HG03025 (cell line): ENCODE data around the gene FFAR1.

Experiments
- ATAC-seq: cut with Tn5 transposase; IDR thresholded peaks from one replicate; pipeline ENCODE4 v1.9.1; 2021; ENCODE audit warnings: mild to moderate bottlenecking, moderate library complexity; ENCODE audit not compliant: unreplicated experiment, low FRiP score

FFAR1 gene

DNA sequence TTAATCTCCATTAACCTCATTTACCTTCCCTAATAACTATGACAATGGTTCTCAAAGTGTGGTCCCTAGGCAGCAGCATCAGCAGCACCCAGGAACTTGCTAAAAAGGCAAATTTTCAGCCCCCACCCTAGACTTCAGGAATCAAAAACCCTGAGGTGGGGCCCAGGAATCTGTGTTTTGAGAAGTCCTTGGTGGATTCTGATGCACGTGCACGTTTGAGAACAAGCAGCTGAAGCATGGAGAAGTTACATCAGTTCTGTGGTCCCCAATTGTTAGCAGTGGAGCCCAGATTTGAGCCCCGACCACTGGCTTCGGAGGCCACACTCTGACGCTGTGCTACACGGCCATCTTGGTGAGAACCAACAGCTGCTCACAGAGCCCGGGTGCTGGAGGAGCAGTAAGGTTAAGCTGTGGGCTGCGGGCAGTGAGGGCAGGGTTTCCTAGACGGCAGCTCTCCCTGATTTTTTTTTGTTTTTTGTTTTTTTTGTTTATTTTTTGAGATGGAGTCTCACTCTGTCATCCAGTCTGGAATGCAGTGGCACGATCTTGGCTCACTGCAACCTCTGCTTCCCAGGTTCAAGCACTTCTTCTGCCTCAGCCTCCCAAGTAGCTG is 32.7 kb upstream of the FFAR1 start:
- ATAC-seq: no peak

DNA sequence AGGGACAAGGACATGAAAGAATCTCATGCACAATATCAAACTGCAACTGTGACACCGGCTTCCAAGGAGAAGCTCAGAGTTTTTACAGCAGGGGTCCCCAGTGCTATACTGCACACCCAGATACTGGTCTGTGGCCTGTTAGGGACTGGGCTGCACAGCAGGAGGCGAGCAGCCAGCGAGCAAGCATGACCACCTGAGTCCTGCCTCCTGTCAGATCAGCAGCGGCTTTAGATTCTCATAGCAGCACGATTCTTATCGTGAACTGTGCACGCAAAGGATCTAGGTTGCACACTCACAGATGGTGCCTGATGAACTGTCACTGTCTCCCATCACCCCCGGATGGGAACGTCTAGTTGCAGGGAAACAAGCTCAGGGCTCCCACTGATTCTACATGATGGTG is 31.8 kb upstream of the FFAR1 start:
- ATAC-seq: no peak

DNA sequence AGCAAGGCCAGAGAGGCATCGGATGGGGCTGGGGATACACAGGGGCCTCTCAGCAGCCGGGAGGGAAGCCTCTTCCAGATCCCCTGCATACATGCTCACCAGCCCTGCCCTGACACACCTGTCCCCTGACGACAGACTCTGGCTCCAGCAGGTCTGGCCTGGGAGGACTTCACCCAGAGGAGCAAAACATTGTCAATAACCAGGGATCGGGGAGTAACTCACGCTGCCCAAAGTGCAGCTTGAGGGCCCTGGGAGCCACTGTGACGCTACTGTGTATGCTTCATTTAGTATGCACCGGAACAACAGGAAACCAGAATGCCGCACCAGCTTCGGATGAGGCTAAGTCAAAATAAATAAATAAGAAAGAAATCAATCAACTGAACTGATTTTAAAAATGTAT is 31.1 kb upstream of the FFAR1 start:
- no peak for ATAC-seq

DNA sequence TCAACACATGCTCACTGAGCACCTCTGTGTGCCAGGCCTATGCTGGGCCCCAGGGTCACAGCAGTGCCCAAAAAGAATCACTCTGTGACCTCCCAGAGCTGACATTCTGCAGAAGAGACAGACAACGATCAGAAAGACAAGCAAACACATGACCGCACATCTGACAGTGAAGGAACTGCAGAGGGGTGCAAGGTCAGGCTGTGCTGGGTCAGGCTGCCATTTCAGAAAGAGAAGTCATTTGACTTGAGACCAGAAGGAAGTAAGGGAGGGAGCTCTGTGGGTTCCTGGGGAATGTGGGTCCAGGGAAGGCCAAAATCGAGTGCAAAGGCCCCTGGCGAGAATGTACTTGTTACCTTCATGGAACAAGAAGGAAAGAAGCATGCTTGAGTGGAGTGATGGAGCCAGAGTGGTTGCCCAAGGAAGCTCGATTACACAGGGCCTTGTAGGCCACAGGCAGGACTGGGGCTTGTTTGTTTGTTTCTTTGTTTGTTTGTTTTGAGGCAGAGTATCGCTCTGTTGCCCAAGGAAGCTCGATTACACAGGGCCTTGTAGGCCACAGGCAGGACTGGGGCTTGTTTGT is 30.1 kb upstream of the FFAR1 start:
- no peak for ATAC-seq

DNA sequence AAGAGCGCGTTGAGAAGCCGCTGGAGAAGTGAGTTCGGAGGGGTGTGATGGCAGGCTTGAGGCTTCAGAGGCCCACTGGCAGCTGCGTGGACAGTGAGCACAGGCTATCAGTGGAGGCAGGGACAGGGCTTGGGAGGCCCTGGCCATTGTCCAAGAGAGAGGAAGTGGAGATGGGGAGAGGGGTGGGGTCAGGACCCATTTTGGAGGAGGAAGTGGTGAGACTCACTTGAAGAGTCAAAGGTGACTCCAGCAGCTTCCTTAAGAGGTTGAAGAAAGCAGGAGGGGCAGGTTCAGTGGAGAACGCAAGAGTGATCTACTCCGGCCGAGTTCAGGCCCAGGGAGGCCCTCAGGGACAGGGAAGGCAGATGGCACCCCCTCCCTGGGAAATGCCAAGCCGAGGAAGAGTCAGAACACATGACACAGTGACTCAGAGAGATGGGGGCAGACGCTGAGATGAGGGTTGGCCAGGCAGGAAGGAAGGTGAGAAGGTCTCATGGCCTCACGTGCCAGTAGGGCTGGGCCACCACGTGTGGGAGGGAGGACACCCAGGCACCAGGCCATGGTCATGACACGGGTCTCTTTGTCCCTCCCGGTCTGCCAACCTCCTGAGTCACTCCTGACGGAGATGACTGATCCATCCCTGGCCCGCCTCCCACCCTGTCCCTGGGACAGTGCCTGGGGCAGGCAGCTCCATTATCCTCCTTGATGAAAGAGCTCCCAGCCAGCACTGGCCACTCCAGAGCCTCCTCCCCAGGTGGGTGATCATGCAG is 28.8 kb upstream of the FFAR1 start:
- no peak for ATAC-seq

DNA sequence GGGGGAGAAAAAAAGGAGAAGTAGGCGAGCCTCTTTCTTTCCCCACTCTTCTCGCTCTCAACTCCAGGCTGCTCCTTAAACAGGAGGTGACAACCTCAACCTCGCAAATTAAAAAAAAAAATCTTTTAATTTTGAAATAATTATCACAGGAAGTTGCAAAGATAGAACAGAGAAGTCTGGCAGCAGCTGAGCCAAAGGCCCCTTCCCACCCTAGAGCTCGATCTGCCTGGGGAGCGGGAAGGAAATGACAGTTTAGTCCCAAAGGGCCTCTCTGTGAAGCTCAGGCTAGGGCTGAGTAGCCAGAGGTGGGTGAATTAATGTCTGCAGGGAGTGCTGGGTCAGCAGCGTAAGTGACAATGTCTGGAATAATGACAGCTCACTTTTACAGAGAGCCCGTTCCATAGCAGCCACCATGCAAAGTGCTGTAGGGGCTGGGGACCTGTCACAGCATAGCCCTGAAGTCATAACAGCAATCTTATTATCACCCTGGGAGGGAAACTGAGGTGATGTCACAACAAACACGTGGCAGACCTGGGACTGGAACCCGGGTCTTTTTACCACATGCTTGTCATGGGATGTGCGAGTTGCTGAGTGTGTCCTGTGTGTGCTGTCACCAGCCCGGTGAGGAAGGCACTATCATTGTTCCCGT is 27.5 kb upstream of the FFAR1 start:
- ATAC-seq: no peak

DNA sequence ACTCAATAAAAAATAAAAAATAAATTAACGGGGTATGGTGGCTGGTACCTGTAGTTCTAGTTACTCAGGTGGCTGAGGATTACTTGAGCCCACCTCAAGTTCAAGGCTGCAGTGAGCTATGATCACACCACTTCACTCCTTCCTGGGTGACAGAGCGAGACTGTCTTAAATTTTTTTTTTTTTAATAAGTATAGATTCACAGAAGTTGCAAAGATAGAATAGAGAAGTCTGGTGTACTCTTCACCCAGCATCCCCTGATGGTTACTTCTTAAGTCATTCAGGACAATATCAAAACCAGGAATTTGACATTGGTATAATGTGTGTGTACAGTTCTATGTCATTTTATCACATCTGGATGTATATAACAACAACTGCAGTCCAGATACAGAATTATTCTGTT is 26.4 kb upstream of the FFAR1 start:
- no peak for ATAC-seq

DNA sequence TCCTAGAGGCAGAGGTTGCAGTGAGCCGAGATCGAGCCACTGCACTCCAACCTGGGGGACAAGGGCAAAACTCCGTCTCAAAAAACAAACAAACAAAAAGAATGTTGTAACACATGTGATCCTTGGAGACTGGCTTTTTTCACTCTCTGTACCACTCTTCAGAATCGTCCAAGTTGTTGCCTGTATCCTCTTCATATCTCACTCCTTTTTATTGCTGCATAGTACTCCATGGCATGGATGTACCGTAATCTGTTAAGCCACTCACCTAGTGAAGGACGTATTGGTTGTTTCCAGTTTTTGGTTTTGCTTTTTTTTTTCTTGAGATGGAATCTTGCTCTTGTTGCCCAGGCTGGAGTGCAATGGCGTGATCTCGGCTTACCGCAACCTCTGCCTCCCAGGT is 25.7 kb upstream of the FFAR1 start:
- no peak for ATAC-seq

DNA sequence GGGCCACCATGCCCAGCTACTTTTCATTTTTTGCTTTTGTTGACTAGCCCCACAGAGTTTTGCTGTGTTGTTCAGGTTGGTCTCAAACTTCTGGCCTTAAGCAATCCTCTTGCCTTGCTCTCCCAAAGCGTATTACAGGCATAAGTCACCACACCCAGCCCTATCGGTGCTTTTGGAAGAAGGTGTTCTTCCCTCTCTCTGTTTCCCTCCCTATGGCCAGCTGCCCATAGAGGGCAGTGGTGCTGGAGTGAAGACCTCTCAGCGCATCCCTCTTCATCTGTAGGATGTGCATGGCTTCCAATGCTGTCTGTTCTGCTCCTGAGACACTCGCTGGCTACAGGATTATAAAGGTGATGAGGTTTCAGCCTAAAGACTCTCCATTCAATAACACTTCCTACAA is 20.1 kb upstream of the FFAR1 start:
- no peak for ATAC-seq

DNA sequence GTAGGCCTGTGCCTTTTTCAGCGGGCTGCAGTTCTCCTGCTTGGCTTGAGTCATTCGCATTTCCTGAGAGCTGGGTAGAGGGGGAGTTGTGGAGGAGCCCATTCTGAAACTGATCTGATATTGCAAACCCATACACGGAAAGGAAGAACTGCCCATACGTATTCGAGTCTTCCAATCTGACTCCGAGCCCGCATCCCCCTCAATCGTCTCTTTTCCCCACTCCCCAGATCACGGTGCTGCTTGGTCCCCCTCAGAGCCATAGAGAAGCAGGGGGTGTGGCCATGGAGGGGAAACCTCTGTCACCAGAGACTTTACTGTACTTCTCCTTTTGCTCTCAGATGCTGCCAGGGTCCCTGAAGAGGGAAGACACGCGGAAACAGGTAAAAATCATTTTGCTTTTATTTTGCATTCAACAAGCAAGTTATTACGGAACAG is 18.8 kb upstream of the FFAR1 start, which contains the start of gene CD22:
CD22 (plus strand) TSS at position 337 of the 435 bp plus-strand sequence. CDS start 2,854 bp downstream, outside the sequence.
- no peak for ATAC-seq

DNA sequence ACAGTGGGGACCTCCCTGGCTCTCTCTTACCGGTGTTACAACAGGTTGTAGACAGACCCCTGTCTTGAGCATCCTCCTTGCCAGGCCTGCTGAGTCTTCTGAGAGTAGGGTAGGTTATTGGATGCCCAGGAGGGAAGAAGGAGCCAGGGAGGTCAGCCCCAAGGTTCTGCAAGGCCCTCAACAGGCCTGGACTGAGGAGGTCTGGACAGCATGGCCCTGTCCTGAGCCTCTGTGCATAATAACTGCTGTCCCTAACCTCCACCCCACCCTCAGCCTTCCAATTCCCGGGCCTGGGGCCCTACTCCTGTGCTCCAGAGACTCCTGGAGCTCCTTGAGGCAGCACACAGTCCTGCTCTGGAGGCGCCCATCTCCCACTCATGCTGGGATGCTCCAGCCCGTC is 18.4 kb upstream of the FFAR1 start:
- ATAC-seq: no peak

DNA sequence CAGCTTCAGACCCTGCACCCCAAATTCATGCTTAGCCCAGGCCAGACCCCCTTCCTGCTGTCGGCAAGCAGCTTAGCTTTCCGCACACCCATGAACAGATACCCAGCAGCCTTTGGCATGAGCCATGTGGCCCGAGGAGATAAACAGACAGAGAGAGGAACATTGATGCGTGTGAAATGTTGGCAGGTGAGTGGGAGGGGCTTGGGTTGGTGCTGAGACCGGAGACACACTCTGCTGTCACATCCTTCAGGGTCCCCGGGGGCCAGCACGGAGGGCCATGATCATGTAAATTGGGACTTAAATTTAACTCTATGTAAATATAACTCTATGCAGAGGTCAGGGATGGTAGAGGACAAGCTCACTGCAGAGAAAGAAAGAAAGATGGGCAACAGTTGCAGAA is 17.2 kb upstream of the FFAR1 start:
- no peak for ATAC-seq

DNA sequence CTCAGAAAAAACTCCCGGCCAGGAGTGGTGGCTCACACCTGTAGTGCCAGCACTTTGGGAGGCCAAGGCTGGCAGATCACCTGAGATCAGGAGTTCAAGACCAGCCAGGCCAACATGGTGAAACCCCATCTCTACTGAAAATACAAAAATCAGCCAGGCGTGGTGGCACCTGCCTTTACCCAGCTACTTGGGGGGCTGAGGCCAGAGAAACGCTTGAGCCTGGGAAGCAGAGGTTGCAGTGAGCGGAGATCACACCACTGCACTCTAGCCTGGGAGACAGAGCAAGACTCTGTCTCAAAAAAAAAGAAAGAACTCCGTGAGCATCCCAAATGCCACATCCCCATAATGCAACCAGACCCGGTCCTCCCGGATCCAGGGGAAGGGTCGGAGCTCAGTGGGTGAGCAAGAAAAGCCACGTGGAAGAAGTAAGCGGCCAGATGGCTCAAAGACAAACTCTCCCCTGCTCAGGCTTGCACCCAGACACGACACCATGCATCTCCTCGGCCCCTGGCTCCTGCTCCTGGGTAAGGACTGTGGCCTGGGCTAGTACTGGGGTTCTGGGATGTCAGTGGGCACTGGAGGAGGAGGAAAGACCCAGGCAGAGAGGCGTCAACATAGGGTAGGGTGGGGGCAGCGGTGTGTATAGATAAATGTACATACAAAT is 16.0 kb upstream of the FFAR1 start:
- ATAC-seq: no peak

DNA sequence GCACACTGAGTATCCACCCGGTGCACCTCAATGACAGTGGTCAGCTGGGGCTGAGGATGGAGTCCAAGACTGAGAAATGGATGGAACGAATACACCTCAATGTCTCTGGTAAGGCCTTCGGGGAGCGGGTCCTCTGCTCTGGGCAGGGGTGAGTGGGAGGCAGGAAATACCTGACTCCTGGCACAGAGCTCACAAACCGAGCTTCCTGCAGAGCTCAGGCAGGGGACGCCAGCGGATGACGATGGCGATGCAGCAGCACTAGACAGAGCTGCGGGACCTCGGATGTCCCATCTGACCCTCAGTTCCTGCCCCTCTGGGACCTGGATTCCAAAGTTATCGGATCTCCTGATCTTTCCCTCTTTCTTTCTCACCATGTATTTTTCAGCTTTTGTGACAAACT is 14.9 kb upstream of the FFAR1 start:
- no peak for ATAC-seq

DNA sequence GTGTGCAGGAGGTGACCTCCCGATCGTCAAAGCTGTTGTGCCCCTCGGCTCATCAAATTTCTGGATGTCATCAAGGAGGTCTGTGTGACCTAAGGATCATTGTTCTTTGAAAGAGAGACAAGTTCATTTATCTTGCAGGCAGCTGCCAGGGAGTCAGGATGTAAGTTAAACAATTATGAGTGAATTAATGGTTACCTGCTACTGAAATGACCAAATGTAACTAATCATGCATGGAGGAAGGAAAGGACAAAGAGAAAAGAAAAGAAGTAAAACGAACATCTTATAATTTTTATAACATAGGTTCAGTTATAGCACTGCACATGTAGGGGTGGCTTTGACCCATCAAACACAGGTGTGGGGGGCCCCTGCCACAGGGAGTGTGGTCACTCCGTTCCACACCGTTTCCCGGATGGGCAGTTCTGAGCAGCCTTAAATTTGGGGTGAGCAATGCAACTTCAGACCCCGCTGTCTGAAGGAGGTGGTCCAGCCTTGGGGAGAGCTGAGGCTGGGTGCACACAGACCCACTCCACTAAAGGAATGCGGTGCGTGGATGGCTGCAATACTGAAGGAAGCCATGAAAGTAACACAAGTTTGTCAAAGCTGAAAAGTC is 13.5 kb upstream of the FFAR1 start:
- no peak for ATAC-seq

DNA sequence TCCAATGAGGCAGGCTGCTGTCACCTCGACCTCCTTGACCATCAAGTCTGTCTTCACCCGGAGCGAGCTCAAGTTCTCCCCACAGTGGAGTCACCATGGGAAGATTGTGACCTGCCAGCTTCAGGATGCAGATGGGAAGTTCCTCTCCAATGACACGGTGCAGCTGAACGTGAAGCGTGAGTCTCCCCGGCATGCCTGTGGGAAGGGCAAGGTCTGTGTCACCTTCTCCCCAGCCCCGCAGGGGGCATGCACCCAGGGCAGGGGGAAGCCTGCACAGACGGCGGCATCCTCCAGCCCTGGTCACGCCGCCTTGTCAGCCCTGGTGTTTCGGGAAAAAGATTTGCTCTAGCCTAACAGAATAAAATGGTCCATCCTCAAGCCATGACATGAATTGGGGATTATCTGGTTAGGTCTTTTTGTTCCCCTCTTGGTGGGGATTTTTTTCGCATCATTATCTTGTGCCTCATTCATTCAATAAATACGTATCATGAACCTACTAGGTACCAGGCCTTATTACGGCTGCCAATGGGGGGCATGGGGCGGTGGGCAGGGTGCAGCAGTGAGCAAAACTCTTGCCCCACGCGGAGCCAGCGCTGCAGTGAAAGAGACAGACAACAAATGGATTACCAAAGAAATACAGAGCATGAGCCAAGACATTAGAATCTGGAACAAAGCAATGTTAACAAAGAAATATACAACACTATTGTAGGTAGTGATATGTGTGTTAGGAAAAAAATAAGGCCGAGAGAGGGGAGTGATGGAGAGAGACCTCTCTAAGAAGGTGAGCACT is 11.3 kb upstream of the FFAR1 start:
- no peak for ATAC-seq

DNA sequence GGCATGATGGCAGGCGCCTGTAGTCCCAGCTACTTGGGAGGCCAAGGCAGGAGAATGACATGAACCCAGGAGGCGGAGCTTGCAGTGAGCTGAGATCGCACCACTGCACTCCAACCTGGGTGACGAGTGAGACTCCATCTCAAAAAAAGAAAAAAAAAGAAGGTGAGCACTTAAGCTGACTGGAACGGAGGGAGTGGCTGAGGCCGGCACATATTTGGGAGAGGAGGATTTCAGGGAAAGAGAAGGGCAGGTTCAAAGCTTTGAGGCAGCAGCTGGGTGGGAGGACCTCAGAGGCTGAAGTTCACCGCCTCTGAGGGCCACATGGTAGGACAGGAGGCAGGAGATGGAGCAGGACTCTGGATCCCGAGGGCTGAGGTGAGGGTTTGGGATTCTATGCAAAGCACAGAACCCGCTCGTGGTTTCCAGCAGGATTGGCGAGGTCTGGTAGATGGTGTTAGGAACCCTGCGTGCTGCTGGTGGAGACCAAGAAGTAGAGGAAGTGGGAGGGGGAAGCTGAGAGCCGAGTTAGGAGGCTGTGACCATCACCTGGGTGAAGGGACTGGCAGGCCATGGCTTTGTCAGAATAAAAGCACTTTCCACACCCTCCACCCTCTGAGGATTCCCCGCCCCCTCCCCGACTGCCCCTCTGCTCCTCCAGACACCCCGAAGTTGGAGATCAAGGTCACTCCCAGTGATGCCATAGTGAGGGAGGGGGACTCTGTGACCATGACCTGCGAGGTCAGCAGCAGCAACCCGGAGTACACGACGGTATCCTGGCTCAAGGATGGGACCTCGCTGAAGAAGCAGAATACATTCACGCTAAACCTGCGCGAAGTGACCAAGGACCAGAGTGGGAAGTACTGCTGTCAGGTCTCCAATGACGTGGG is 10.4 kb upstream of the FFAR1 start:
- ATAC-seq: no peak

DNA sequence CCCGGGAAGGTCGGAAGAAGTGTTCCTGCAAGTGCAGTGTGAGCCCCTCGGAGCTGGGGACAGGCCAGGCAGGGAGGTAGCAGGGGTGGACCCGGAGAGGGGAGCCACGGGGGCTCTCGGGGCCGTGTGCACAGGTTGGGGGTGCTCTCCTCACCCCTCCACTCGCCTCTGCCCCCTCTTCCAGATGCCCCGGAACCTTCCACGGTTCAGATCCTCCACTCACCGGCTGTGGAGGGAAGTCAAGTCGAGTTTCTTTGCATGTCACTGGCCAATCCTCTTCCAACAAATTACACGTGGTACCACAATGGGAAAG is 9.8 kb upstream of the FFAR1 start:
- ATAC-seq: no peak

DNA sequence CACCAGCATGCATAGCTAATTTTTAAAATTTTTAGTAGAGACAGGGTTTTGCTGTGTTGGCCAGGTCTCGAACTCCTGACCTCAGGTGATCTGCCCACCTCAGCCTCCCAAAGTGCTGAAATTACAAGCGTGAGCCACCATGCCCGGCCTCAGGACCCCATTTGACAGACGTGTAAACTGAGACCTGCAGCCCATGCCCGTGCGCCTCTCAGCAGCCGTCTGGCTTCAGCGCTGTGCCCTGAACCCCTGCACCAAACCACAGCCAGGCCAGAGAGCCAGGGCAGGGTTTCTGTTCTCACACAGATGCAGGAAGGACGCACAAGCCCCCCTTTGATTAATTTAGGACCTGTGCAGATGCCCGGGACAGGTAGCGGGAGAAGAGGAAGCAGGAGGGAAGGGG is 7.3 kb upstream of the FFAR1 start:
- ATAC-seq: no peak
